Stimulated activated naive B cell treated with anti-CD40 and anti-IgM and Interleukin-4, amounts not matched to agents 10 μg/mL and 1 μg/mL and 100 μg/mL, for 72 hours (primary cell): ENCODE results near the gene SERPINA12.
A peak's percentile ranks its signal among the peaks of the same experiment; 100 is the strongest.

Experiments used
- ATAC-seq, 2 donors: fragments of 150-1000 bp; cut with Tn5 transposase; replicated peaks; 2 replicates each; pipeline ENCODE4 v1.10.0; 2021; ENCODE audit warnings: moderate library complexity in 1 of 2
- DNase-seq: peaks from one replicate; pipeline ENCODE4 v3.0.0; 2021
- H3K27ac Mint-ChIP-seq: one replicate; pipeline ENCODE4 v1.8.0; 2022; ENCODE audit warnings: mild to moderate bottlenecking, mixed read lengths
- H3K27me3 Mint-ChIP-seq, 2 donors: one replicate each; pipeline ENCODE4 v1.8.0; 2022; ENCODE audit warnings: mixed read lengths in 2 of 2
- H3K36me3 Mint-ChIP-seq, 2 donors: one replicate each; pipeline ENCODE4 v1.8.0; 2022; ENCODE audit warnings: mixed read lengths in 2 of 2, mild to moderate bottlenecking in 1 of 2
- H3K4me1 Mint-ChIP-seq, 2 donors: one replicate each; pipeline ENCODE4 v1.8.0; 2022; ENCODE audit warnings: mixed read lengths in 2 of 2, mild to moderate bottlenecking in 1 of 2
- H3K4me3 Mint-ChIP-seq, 2 donors: one replicate each; pipeline ENCODE4 v1.8.0; 2022; ENCODE audit warnings: mild to moderate bottlenecking in 2 of 2, mixed read lengths in 2 of 2, moderate library complexity in 1 of 2
- H3K9me3 Mint-ChIP-seq, 2 donors: one replicate each; pipeline ENCODE4 v1.8.0; 2022; ENCODE audit warnings: mixed read lengths in 2 of 2, mild to moderate bottlenecking in 1 of 2

The SERPINA12 gene

GRCh38 chr14:94542811-94543440 lies 33.7 kb upstream of the SERPINA12 start:
- DNase-seq, result no peak
- Mint-ChIP-seq H3K36me3 (no peaks in the 10 kb centered on the region), H3K4me1 (no peaks in the 10 kb centered on the region), H3K9me3 (peaks cover 6 to 10% of the 10 kb centered on the region in 2 donors), H3K27me3 (peaks cover 16 to 22% of the 10 kb centered on the region in 2 donors), H3K27ac (no peak overlapping the region), H3K4me3 (no peak overlapping the region)
- no peak for ATAC-seq

GRCh38 chr14:94542111-94542810 lies 33.0 kb upstream of the SERPINA12 start:
- peaks cover 11 to 22% of the 10 kb centered on the region in 2 donors for H3K27me3 Mint-ChIP-seq
- DNase-seq (no peak), ATAC-seq (no peak)
- H3K4me3 Mint-ChIP-seq, result no peak overlapping the region
- no peaks in the 10 kb centered on the region for H3K36me3 Mint-ChIP-seq
- no peak overlapping the region for H3K27ac Mint-ChIP-seq
- no peaks in the 10 kb centered on the region for H3K4me1 Mint-ChIP-seq
- peaks cover 3 to 10% of the 10 kb centered on the region in 2 donors for H3K9me3 Mint-ChIP-seq

GRCh38 chr14:94541234-94541975 lies 32.1 kb upstream of the SERPINA12 start:
- H3K4me3 Mint-ChIP-seq, result no peak overlapping the region

GRCh38 chr14:94540031-94540794 lies 30.9 kb upstream of the SERPINA12 start:
- no peaks in the 10 kb centered on the region for H3K4me1 Mint-ChIP-seq
- no peaks in the 10 kb centered on the region for H3K36me3 Mint-ChIP-seq
- H3K4me3 Mint-ChIP-seq, result no peak overlapping the region
- DNase-seq (no peak), ATAC-seq (no peak)
- no peak overlapping the region for H3K27ac Mint-ChIP-seq
- peaks cover 11 to 14% of the 10 kb centered on the region in 2 donors for H3K27me3 Mint-ChIP-seq
- H3K9me3 Mint-ChIP-seq, result peaks cover 1 to 5% of the 10 kb centered on the region in 2 donors

More at GRCh38 chr14:94541234-94541975, 32.1 kb upstream of the SERPINA12 start:
- Mint-ChIP-seq H3K4me1 (no peaks in the 10 kb centered on the region), H3K27ac (no peak overlapping the region), H3K9me3 (peaks cover 3 to 10% of the 10 kb centered on the region in 2 donors), H3K27me3 (peaks cover 11 to 22% of the 10 kb centered on the region in 2 donors), H3K36me3 (no peaks in the 10 kb centered on the region)
- ATAC-seq (no peak), DNase-seq (no peak)

GRCh38 chr14:94539181-94539580 lies 29.9 kb upstream of the SERPINA12 start:
- ATAC-seq (no peak), DNase-seq (no peak)
- Mint-ChIP-seq H3K36me3 (no peaks in the 10 kb centered on the region), H3K27me3 (peaks cover 11 to 14% of the 10 kb centered on the region in 2 donors), H3K4me3 (no peak overlapping the region), H3K4me1 (no peaks in the 10 kb centered on the region), H3K9me3 (peaks cover 1 to 5% of the 10 kb centered on the region in 2 donors), H3K27ac (no peak overlapping the region)

- no peaks in the 10 kb centered on the region for H3K36me3 Mint-ChIP-seq
- H3K4me1 Mint-ChIP-seq, result no peaks in the 10 kb centered on the region
- H3K27me3 Mint-ChIP-seq, result peaks cover 14% of the 10 kb centered on the region in 2 donors
- no peak overlapping the region for H3K4me3 Mint-ChIP-seq
- H3K27ac Mint-ChIP-seq, result no peak overlapping the region
- no peak for ATAC-seq
- H3K9me3 Mint-ChIP-seq, result peaks cover 4 to 5% of the 10 kb centered on the region in 2 donors
- no peak for DNase-seq
Observed at GRCh38 chr14:94538070-94538740, 28.9 kb upstream of the SERPINA12 start.

GRCh38 chr14:94536836-94537235 lies 27.6 kb upstream of the SERPINA12 start:
- Mint-ChIP-seq H3K27me3 (peaks cover 14 to 16% of the 10 kb centered on the region in 2 donors), H3K9me3 (peaks cover 4 to 5% of the 10 kb centered on the region in 2 donors), H3K27ac (no peak overlapping the region), H3K4me3 (no peak overlapping the region), H3K36me3 (no peaks in the 10 kb centered on the region), H3K4me1 (no peaks in the 10 kb centered on the region)
- DNase-seq (no peak), ATAC-seq (peak in 1 of 2 donors; percentile 22)

- Mint-ChIP-seq H3K9me3 (peaks cover 4 to 5% of the 10 kb centered on the region in 2 donors), H3K4me1 (no peaks in the 10 kb centered on the region), H3K27me3 (peaks cover 10 to 16% of the 10 kb centered on the region in 2 donors), H3K4me3 (no peak overlapping the region), H3K27ac (no peak overlapping the region), H3K36me3 (no peaks in the 10 kb centered on the region)
- DNase-seq, result no peak
- no peak for ATAC-seq
Observed at GRCh38 chr14:94535506-94535905, 26.2 kb upstream of the SERPINA12 start.

- Mint-ChIP-seq H3K9me3 (peaks cover 0 to 3% of the 10 kb centered on the region in 2 donors), H3K27me3 (peaks cover 0 to 8% of the 10 kb centered on the region in 2 donors), H3K27ac (no peak overlapping the region), H3K36me3 (no peaks in the 10 kb centered on the region), H3K4me3 (no peak overlapping the region), H3K4me1 (no peaks in the 10 kb centered on the region)
- DNase-seq (no peak), ATAC-seq (no peak)
Observed at GRCh38 chr14:94532447-94532846, 23.2 kb upstream of the SERPINA12 start.

GRCh38 chr14:94531187-94531586 lies 21.9 kb upstream of the SERPINA12 start:
- Mint-ChIP-seq H3K27ac (no peak overlapping the region), H3K4me1 (no peaks in the 10 kb centered on the region), H3K36me3 (no peaks in the 10 kb centered on the region), H3K4me3 (no peak overlapping the region), H3K27me3 (peaks cover 8 to 12% of the 10 kb centered on the region in 2 donors), H3K9me3 (peaks cover 2 to 5% of the 10 kb centered on the region in 2 donors)
- ATAC-seq, result no peak
- DNase-seq, result no peak

GRCh38 chr14:94524093-94524492 lies 14.8 kb upstream of the SERPINA12 start:
- no peak overlapping the region for H3K4me3 Mint-ChIP-seq
- H3K9me3 Mint-ChIP-seq, result peaks cover 12 to 15% of the 10 kb centered on the region in 2 donors
- no peak for DNase-seq
- H3K36me3 Mint-ChIP-seq, result no peaks in the 10 kb centered on the region
- ATAC-seq, result no peak
- peaks cover 17 to 24% of the 10 kb centered on the region in 2 donors for H3K27me3 Mint-ChIP-seq
- no peak overlapping the region for H3K27ac Mint-ChIP-seq
- no peaks in the 10 kb centered on the region for H3K4me1 Mint-ChIP-seq

GRCh38 chr14:94523265-94523664 lies 14.0 kb upstream of the SERPINA12 start:
- ATAC-seq (no peak), DNase-seq (no peak)
- Mint-ChIP-seq H3K27ac (no peak overlapping the region), H3K36me3 (no peaks in the 10 kb centered on the region), H3K4me1 (no peaks in the 10 kb centered on the region), H3K4me3 (no peak overlapping the region), H3K9me3 (peaks cover 15 to 20% of the 10 kb centered on the region in 2 donors), H3K27me3 (peaks cover 17 to 24% of the 10 kb centered on the region in 2 donors)

GRCh38 chr14:94522115-94522724 lies 13.0 kb upstream of the SERPINA12 start:
- Mint-ChIP-seq H3K36me3 (no peaks in the 10 kb centered on the region), H3K27me3 (peaks cover 11 to 22% of the 10 kb centered on the region in 2 donors), H3K27ac (no peak overlapping the region), H3K4me3 (no peak overlapping the region), H3K4me1 (no peaks in the 10 kb centered on the region), H3K9me3 (peaks cover 15 to 20% of the 10 kb centered on the region in 2 donors)
- no peak for DNase-seq
- ATAC-seq, result no peak
